CD4-positive, alpha-beta T cell (primary cell): Measurements from ENCODE around the gene UQCC2. TPM values are rescaled to one million over a fixed set of nuclear protein-coding genes. Genes with fewer than 3 reads are reported as not detected.

Experiments
- ATAC-seq: fragments of 200-7000 bp; cut with Tn5 transposase; one replicate; pipeline ENCODE4 v1.10.0; 2022; ENCODE audit warnings: mild to moderate bottlenecking; ENCODE audit not compliant: poor library complexity
- CTCF ChIA-PET: fragments of 350-600 bp; sonication (Branson Sonifier 250); formaldehyde crosslinking; loops from one replicate; lab custom pipeline; 2021; ENCODE audit warnings: antibody characterized with exemption, inconsistent platforms; lab: Charles Lee
- POLR2A ChIA-PET: fragments of 350-600 bp; sonication (Branson Sonifier 250); formaldehyde crosslinking; loops from one replicate; lab custom pipeline; 2021; ENCODE audit warnings: antibody characterized with exemption, inconsistent platforms; lab: Charles Lee
- DNase-seq, 14 experiments: peaks; one replicate each; pipeline ENCODE4 v3.0.0-alpha.2; 2013 to 2020; ENCODE audit warnings: mixed read lengths in 2 of 14
- H3K27ac ChIP-seq, 2 donors: one replicate each; pipeline versions ENCODE4 v1.5.1 to v1.7.0; 2013; ENCODE audit warnings: low read length in 2 of 2, low read depth in 1 of 2, mild to moderate bottlenecking in 1 of 2
- H3K27me3 ChIP-seq, 2 experiments: 1 replicate in 1 of 2; 2 replicates in 1 of 2; pipeline versions ENCODE4 v1.6.1 to v1.7.0; 2013; ENCODE audit warnings: low read length in 2 of 2, control low read depth in 1 of 2, mild to moderate bottlenecking in 1 of 2, moderate library complexity in 1 of 2; ENCODE audit not compliant: insufficient read depth in 2 of 2, control insufficient read depth in 1 of 2
- H3K36me3 ChIP-seq: one replicate; pipeline ENCODE4 v1.6.1; 2013; ENCODE audit warnings: low read length, control low read depth; ENCODE audit not compliant: insufficient read depth
- H3K4me1 ChIP-seq: one replicate; pipeline ENCODE4 v1.6.1; 2013; ENCODE audit warnings: low read length, control low read depth; ENCODE audit not compliant: insufficient read depth
- H3K4me3 ChIP-seq: one replicate; pipeline ENCODE4 v1.5.1; 2013; ENCODE audit warnings: mild to moderate bottlenecking, low read length, moderate library complexity
- H3K9me3 ChIP-seq, 2 experiments: 1 replicate in 1 of 2; 2 replicates in 1 of 2; pipeline versions ENCODE4 v1.6.1 to v1.7.0; 2013; ENCODE audit warnings: low read length in 2 of 2, mild to moderate bottlenecking in 2 of 2, control low read depth in 1 of 2, moderate library complexity in 1 of 2; ENCODE audit not compliant: control insufficient read depth in 1 of 2, insufficient read depth in 1 of 2
- H3K27ac Mint-ChIP-seq: one replicate; pipeline ENCODE4 v1.8.0; 2020; ENCODE audit warnings: mixed read lengths
- H3K27me3 Mint-ChIP-seq: one replicate; pipeline ENCODE4 v1.8.0; 2021; ENCODE audit warnings: mixed read lengths
- H3K36me3 Mint-ChIP-seq: one replicate; pipeline ENCODE4 v1.8.0; 2021; ENCODE audit warnings: low read depth, mixed read lengths
- H3K4me1 Mint-ChIP-seq: one replicate; pipeline ENCODE4 v1.8.0; 2021; ENCODE audit warnings: low read depth, mixed read lengths
- H3K4me3 Mint-ChIP-seq: one replicate; pipeline ENCODE4 v1.8.0; 2020; ENCODE audit warnings: mild to moderate bottlenecking, mixed read lengths
- H3K9me3 Mint-ChIP-seq: one replicate; pipeline ENCODE4 v1.8.0; 2020; ENCODE audit warnings: mixed read lengths
- CTCF ChIP-seq: fragments of 200-600 bp; IDR thresholded peaks from one replicate; pipeline ENCODE4 v1.8.0; 2022; ENCODE audit warnings: antibody characterized with exemption, mild to moderate bottlenecking
- intact Hi-C, 2 experiments: fragments of 100-400 bp; cut with DNase I in 1 of 2; cut with micrococcal nuclease in 1 of 2; formaldehyde crosslinking; loops; one replicate each; pipeline versions ENCODE4 v1.15.1 to v1.9.0; 2023 to 2025; cut with DNase I, micrococcal nuclease
- total RNA-seq, 174 experiments: library from RNA in 2 of 174; stranded (reverse) in 2 of 174; gene quantifications; one replicate each; pipeline ENCODE4 v1.2.3 and lab custom pipeline; 2021 to 2026

UQCC2 gene
- total RNA-seq, 2 experiments from 2014 or later = 8.7 to 9.3 TPM

- no peak overlapping the region for H3K4me3 Mint-ChIP-seq
- H3K4me1 ChIP-seq = peaks cover 27% of the 10 kb centered on the region
- no peak overlapping the region for H3K27ac Mint-ChIP-seq
- no peaks in the 10 kb centered on the region for H3K9me3 Mint-ChIP-seq
- no peaks in the 10 kb centered on the region for H3K27me3 ChIP-seq
- H3K4me1 Mint-ChIP-seq = peaks cover 38% of the 10 kb centered on the region
- CTCF ChIA-PET = no interaction called here
- no peak overlapping the region for H3K27ac ChIP-seq
- ATAC-seq (no peak), DNase-seq (no peak)
- no peak for TF ChIP-seq CTCF
- H3K9me3 ChIP-seq = no peaks in the 10 kb centered on the region
- peaks cover 34% of the 10 kb centered on the region for H3K36me3 Mint-ChIP-seq
- no peak overlapping the region for H3K4me3 ChIP-seq
- H3K36me3 ChIP-seq = no peaks in the 10 kb centered on the region
- intact Hi-C loops = no loop called here
- H3K27me3 Mint-ChIP-seq = no peaks in the 10 kb centered on the region
- POLR2A ChIA-PET = no interaction called here
Observed at GRCh38 chr6:33707771-33708170, 3.7 kb downstream of the UQCC2 start.

- ChIA-PET POLR2A (no interaction called here), CTCF (interaction anchor here (1.1 kb wide), 1 partner anchor 126 kb away, joined by 3 read pairs; the partner anchor contains the start of gene BAK1)
- ATAC-seq (no peak), DNase-seq (no peak)
- Mint-ChIP-seq H3K27ac (no peak overlapping the region), H3K9me3 (no peaks in the 10 kb centered on the region), H3K36me3 (peaks cover 29% of the 10 kb centered on the region), H3K27me3 (no peaks in the 10 kb centered on the region), H3K4me3 (peak overlapping the region; percentile 46), H3K4me1 (peaks cover 28% of the 10 kb centered on the region)
- H3K36me3 ChIP-seq = no peaks in the 10 kb centered on the region
- no peaks in the 10 kb centered on the region for H3K9me3 ChIP-seq
- peaks cover 19% of the 10 kb centered on the region for H3K4me1 ChIP-seq
- TF ChIP-seq CTCF = no peak
- H3K4me3 ChIP-seq = no peak overlapping the region
- intact Hi-C loops = no loop called here
- no peak overlapping the region for H3K27ac ChIP-seq
- H3K27me3 ChIP-seq = no peaks in the 10 kb centered on the region
Observed at GRCh38 chr6:33705955-33706725, 5.4 kb downstream of the UQCC2 start.

DNA sequence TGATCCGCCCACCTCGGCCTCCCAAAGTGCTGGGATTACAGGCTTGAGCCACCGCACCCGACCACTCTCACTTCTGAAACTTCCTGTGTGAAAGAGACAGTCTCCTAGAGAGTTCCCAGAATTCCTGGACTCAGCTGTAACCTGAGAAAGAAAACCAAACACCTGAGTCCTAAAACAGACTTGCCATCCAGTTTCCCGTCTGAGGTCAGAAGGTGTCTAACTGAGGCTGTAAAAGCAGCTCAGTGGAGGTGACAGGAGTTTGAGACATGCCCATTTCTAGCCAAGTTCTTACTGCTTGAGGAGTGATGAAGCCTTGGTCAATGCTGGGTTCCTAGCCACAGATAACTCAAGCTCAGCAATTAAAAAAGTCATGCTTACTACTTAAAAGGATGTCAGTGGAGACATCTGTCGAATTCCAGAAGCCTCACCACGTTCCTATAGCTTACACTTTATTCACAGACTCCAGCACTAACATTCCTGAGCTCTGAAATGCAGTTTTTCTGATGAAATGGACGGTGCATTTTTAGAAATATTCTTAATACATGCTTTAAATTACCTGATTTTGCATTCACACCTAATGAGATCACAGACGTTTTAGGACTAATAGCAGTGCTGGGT, 6.1 kb downstream of the UQCC2 start:
- H3K4me1 ChIP-seq = peaks cover 14% of the 10 kb centered on the region
- no peaks in the 10 kb centered on the region for H3K27me3 ChIP-seq
- Mint-ChIP-seq H3K36me3 (peaks cover 27% of the 10 kb centered on the region), H3K4me1 (peaks cover 25% of the 10 kb centered on the region), H3K4me3 (no peak overlapping the region), H3K9me3 (no peaks in the 10 kb centered on the region), H3K27ac (no peak overlapping the region), H3K27me3 (no peaks in the 10 kb centered on the region)
- DNase-seq = no peak
- H3K4me3 ChIP-seq = no peak overlapping the region
- no peak overlapping the region for H3K27ac ChIP-seq
- no peak for TF ChIP-seq CTCF
- POLR2A ChIA-PET = no interaction called here
- H3K36me3 ChIP-seq = no peaks in the 10 kb centered on the region
- no peaks in the 10 kb centered on the region for H3K9me3 ChIP-seq
- no peak for ATAC-seq
- CTCF ChIA-PET = interaction anchor here (1.1 kb wide), 1 partner anchor 125 kb away, joined by 3 read pairs; the partner anchor contains the start of gene BAK1
- intact Hi-C loops = no loop called here
